Pancreas (tissue), 10 donors: ENCODE measurements around the gene CAND2. TPM values are rescaled to one million over a fixed set of nuclear protein-coding genes. Genes with fewer than 3 reads are reported as not detected.
"Not testable (repeated sequence)": the region's sequence is repeated elsewhere in the genome, so short reads cannot be mapped to it uniquely, and the experiment has no call there.

Experiments
- ATAC-seq, 4 donors: fragments of 200-7000 bp; cut with Tn5 transposase; one replicate each; pipeline versions ENCODE4 v1.8.0 to v1.9.1; 2020; ENCODE audit warnings: mild to moderate bottlenecking in 4 of 4, moderate library complexity in 4 of 4
- DNase-seq, 6 donors: peaks; one replicate each; pipeline ENCODE4 v3.0.0-alpha.2; 2020
- FAIRE-seq: peaks from 2 replicates; lab custom pipeline; 2012; peaks lifted over from hg19 to GRCh38; lab: Jason Lieb, UNC
- H3K27ac ChIP-seq, 4 donors: fragments of 200-600 bp; sonication (generic); 1 replicate in 3 of 4; 2 replicates in 1 of 4; pipeline versions ENCODE4 v1.5.0 to v1.8.0; 2020
- H3K27me3 ChIP-seq, 4 donors: fragments of 200-600 bp; one replicate each; pipeline ENCODE4 v1.8.0; 2021
- H3K36me3 ChIP-seq, 3 donors: fragments of 200-600 bp; sonication (generic) in 1 of 3; one replicate each; pipeline versions ENCODE4 v1.5.0 to v1.8.0; 2020 to 2021
- H3K4me1 ChIP-seq, 3 donors: fragments of 200-600 bp; one replicate each; pipeline ENCODE4 v1.8.0; 2021
- H3K4me3 ChIP-seq, 4 donors: fragments of 200-600 bp; sonication (generic) in 2 of 4; one replicate each; pipeline versions ENCODE4 v1.5.0 to v1.8.0; 2020 to 2021
- H3K9me3 ChIP-seq, 4 donors: fragments of 200-600 bp; one replicate each; pipeline ENCODE4 v1.8.0; 2021
- WGBS, 2 donors: extraction: QIAGEN DNeasy Blood & Tissue Kit; methylation state at CpG; one replicate each; pipeline ENCODE4 v1.1.7; 2013; 5-methylcytosine and 5-hydroxymethylcytosine counted together
- intact Hi-C, 3 donors: fragments of 100-400 bp; cut with DNase I; formaldehyde crosslinking; loops; one replicate each; pipeline versions ENCODE4 v1.11.1 to v1.14.2; 2022
- polyA plus RNA-seq, 2 donors: library from polyadenylated mRNA; stranded (reverse); fragments of 200-250 nt; gene quantifications; one replicate each; pipeline ENCODE4 v1.2.3, GENCODE V29; 2013
- total RNA-seq, 6 donors: library from RNA; stranded (reverse); fragmentation: NEBNext Ultra II Directional in 4 of 6; extraction: Animal tissue kit (Norgen Biotek cat#: 25700) in 4 of 6; gene quantifications; one replicate each; pipeline versions ENCODE4 v1.2.1 to v1.2.4, GENCODE V29; 2021 to 2023
- TF ChIP-seq, protein P1 (sequence below), 4 donors: fragments of 200-600 bp; sonication (generic) in 3 of 4; IDR thresholded peaks; one replicate each; pipeline versions ENCODE4 v1.5.0 to v1.8.0; 2021; ENCODE audit warnings: antibody characterized with exemption in 4 of 4
- donor health status: healthy with polysubstance abuse.
- donor health status: DM: no; HTN: no; CAD: no; lungs with moderate emphysema.
- donor health status: DM: no; HTN: no; CAD: no.
- donor health status: control.
- donor health status: control.
- donor health status: Bipolar disorder and iron deficiency.
- donor health status: DM: yes; HTN: yes; CAD: no.
- donor health status: DM: no; HTN: no; CAD: no.
- donor health status: DM: no; HTN: no; CAD: no.
- donor health status: DM: yes; HTN: yes; CAD: no.

Gene CAND2
- total and polyA plus RNA-seq, 8 donors: 1.6 to 6.2 (median 3.3) TPM

DNA sequence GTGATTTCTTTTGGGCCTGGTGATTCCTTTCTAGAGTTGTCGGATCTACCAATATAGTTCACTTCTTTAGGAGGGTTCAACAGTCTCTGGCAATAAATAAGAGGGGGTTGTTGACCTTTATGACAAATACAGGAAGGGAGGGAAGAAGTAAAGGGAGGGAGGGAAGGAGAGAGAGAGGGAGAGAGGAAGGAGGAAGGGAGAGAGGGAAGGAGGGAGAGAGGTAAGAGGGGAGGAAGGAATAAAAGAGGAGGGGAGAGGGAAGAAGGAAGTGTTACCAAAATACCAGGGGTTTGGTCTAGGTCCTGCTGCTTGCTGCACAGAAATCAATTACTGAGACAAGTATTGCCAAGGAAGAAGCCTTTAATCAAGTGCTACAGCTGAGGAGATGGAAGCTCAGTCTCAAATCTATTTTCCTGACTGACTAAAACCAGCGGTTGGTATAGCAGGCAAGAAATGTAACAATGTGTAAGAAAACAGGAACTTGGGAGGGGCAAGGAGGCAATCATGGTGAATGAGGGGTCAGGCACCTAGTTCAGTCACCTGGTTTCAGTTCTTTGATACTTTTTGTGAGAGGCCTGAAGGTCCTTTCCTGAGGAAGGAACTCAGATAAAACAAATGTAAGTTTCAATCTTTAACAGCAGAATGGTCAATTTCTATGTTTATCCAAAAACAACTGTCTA is 23.3 kb upstream of the CAND2 start:
- no peaks in the 10 kb centered on the region for H3K36me3 ChIP-seq
- 64 to 66% methylated on average over 2 of the region's 2 CpGs for WGBS, 2 donors
- TF ChIP-seq, protein P1, sequence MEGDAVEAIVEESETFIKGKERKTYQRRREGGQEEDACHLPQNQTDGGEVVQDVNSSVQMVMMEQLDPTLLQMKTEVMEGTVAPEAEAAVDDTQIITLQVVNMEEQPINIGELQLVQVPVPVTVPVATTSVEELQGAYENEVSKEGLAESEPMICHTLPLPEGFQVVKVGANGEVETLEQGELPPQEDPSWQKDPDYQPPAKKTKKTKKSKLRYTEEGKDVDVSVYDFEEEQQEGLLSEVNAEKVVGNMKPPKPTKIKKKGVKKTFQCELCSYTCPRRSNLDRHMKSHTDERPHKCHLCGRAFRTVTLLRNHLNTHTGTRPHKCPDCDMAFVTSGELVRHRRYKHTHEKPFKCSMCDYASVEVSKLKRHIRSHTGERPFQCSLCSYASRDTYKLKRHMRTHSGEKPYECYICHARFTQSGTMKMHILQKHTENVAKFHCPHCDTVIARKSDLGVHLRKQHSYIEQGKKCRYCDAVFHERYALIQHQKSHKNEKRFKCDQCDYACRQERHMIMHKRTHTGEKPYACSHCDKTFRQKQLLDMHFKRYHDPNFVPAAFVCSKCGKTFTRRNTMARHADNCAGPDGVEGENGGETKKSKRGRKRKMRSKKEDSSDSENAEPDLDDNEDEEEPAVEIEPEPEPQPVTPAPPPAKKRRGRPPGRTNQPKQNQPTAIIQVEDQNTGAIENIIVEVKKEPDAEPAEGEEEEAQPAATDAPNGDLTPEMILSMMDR (IDR thresholded peaks at IDR 0.05): no peak
- intact Hi-C loops: no loop called here
- DNase-seq: no peak
- no peak overlapping the region for H3K4me3 ChIP-seq
- no peak for FAIRE-seq
- no peak for ATAC-seq
- no peaks in the 10 kb centered on the region for H3K27me3 ChIP-seq
- no peak overlapping the region for H3K27ac ChIP-seq
- no peaks in the 10 kb centered on the region for H3K4me1 ChIP-seq
- H3K9me3 ChIP-seq: no peaks in the 10 kb centered on the region

DNA sequence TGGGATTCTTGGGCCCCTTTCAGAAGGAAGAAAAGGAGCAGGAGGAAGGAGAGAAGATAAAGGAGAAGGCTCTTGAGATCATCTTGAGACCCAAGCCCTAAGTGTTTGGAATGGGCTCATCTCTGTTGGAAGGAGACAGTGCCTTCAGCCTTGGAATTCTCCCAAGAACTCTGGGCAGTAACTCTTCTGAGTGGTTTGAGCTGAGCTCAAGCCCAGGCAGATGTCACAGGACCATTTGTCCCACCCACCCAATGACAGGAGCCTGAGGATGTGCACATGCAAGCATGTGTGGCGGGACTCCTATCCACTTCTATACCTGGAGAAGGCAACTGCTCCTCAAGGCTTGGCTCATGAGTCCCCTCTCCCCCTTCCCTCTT is 22.8 kb upstream of the CAND2 start:
- Histone ChIP-seq H3K27ac (no peak overlapping the region), H3K36me3 (no peaks in the 10 kb centered on the region), H3K9me3 (no peaks in the 10 kb centered on the region), H3K4me1 (no peaks in the 10 kb centered on the region), H3K27me3 (no peaks in the 10 kb centered on the region), H3K4me3 (no peak overlapping the region)
- ATAC-seq (no peak), FAIRE-seq (no peak), DNase-seq (no peak)
- WGBS, 2 donors: 94 to 95% methylated on average over 1 of the region's 1 CpG
- TF ChIP-seq, protein P1 (IDR thresholded peaks at IDR 0.05): no peak
- intact Hi-C loops: no loop called here

DNA sequence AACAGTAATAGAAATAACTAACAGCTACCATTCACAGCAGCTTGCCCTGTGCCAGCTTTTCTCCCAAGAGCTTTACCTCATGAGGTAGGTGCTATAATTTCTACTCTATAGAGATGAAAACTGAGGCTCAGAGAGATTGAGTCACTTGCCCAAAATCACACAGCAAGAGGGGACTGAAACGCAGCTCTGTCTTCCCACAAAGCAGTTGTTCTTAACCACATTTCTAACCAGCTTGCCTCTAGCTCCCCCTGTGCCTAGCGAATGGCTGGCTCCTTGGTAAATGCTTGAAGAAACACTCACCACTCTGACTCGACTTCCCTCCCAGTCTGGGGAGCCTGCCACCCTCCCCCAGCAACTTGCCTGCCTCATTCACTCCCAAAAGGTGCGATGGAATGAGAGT is 21.9 kb upstream of the CAND2 start:
- 65 to 69% methylated on average over 4 of the region's 4 CpGs for WGBS, 2 donors
- H3K36me3 ChIP-seq: no peaks in the 10 kb centered on the region
- DNase-seq: no peak
- H3K4me1 ChIP-seq: no peaks in the 10 kb centered on the region
- FAIRE-seq: no peak
- H3K4me3 ChIP-seq: no peak overlapping the region
- TF ChIP-seq, protein P1 (IDR thresholded peaks at IDR 0.05): no peak
- no peak for ATAC-seq
- no peaks in the 10 kb centered on the region for H3K9me3 ChIP-seq
- intact Hi-C loops: no loop called here
- no peak overlapping the region for H3K27ac ChIP-seq
- no peaks in the 10 kb centered on the region for H3K27me3 ChIP-seq

DNA sequence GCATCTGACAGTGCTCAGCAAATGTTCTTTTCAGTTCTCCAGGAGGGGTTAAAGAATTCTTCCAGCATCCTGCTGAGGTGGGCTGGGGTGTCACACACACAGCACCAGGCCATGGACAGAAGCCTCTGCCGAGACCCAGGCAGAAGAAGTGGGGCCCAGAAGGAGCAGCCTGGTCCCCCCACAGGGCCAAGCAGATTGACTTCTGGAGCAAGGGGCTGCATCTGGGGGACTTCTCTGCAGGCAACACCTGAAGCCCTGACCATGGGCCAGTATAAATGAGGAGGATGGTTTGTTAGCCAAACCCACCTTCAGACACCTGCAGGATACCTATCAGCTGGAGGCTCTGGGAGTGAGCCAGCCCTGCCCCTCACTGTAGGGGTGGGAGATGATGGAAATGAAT is 21.3 kb upstream of the CAND2 start:
- intact Hi-C loops: no loop called here
- 56 to 62% methylated on average over 1 of the region's 1 CpG for WGBS, 2 donors
- TF ChIP-seq, protein P1 (IDR thresholded peaks at IDR 0.05): no peak
- no peaks in the 10 kb centered on the region for H3K4me1 ChIP-seq
- H3K27me3 ChIP-seq: no peaks in the 10 kb centered on the region
- ATAC-seq (no peak), FAIRE-seq (no peak), DNase-seq (no peak)
- no peaks in the 10 kb centered on the region for H3K9me3 ChIP-seq
- H3K36me3 ChIP-seq: no peaks in the 10 kb centered on the region
- no peak overlapping the region for H3K27ac ChIP-seq
- no peak overlapping the region for H3K4me3 ChIP-seq

DNA sequence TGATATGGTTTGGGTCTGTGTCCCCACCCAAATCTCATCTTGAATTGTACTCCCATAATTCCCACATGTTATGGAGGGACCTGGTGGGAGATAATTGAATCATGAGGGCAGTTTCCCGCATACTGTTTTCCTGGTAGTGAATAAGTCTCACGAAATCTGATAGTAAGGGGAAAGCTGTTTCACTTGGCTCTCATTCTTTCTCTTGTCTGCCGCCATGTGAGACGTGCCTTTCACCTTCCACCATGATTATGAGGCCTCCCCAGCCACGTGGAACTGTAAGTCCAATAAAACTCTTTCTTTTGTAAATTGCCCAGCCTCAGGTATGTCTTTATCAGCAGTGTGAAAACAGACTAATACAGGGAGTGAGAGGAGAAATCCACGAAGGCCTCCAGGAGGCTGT is 20.5 kb upstream of the CAND2 start:
- H3K4me3 ChIP-seq, DNase-seq, H3K36me3 ChIP-seq, H3K4me1 ChIP-seq, ATAC-seq, H3K27ac ChIP-seq, H3K27me3 ChIP-seq, H3K9me3 ChIP-seq, FAIRE-seq, intact Hi-C loops: not testable (repeated sequence)
- 59 to 62% methylated on average over 6 of the region's 6 CpGs for WGBS, 2 donors
